CD4-positive, alpha-beta T cell (primary cell): ENCODE data around the gene ABCC9. TPM values are rescaled to one million over a fixed set of nuclear protein-coding genes. Genes with fewer than 3 reads are reported as not detected.

ENCODE experiments used
- ATAC-seq: fragments of 200-7000 bp; cut with Tn5 transposase; one replicate; pipeline ENCODE4 v1.10.0; 2022; ENCODE audit warnings: mild to moderate bottlenecking; ENCODE audit not compliant: poor library complexity
- CTCF ChIA-PET: fragments of 350-600 bp; sonication (Branson Sonifier 250); formaldehyde crosslinking; loops from one replicate; lab custom pipeline; 2021; ENCODE audit warnings: antibody characterized with exemption, inconsistent platforms; lab: Charles Lee
- POLR2A ChIA-PET: fragments of 350-600 bp; sonication (Branson Sonifier 250); formaldehyde crosslinking; loops from one replicate; lab custom pipeline; 2021; ENCODE audit warnings: antibody characterized with exemption, inconsistent platforms; lab: Charles Lee
- DNase-seq, 14 experiments: peaks; one replicate each; pipeline ENCODE4 v3.0.0-alpha.2; 2013 to 2020; ENCODE audit warnings: mixed read lengths in 2 of 14
- H3K27ac ChIP-seq, 2 donors: one replicate each; pipeline versions ENCODE4 v1.5.1 to v1.7.0; 2013; ENCODE audit warnings: low read length in 2 of 2, low read depth in 1 of 2, mild to moderate bottlenecking in 1 of 2
- H3K27me3 ChIP-seq, 2 experiments: 1 replicate in 1 of 2; 2 replicates in 1 of 2; pipeline versions ENCODE4 v1.6.1 to v1.7.0; 2013; ENCODE audit warnings: low read length in 2 of 2, control low read depth in 1 of 2, mild to moderate bottlenecking in 1 of 2, moderate library complexity in 1 of 2; ENCODE audit not compliant: insufficient read depth in 2 of 2, control insufficient read depth in 1 of 2
- H3K36me3 ChIP-seq: one replicate; pipeline ENCODE4 v1.6.1; 2013; ENCODE audit warnings: low read length, control low read depth; ENCODE audit not compliant: insufficient read depth
- H3K4me1 ChIP-seq: one replicate; pipeline ENCODE4 v1.6.1; 2013; ENCODE audit warnings: low read length, control low read depth; ENCODE audit not compliant: insufficient read depth
- H3K4me3 ChIP-seq: one replicate; pipeline ENCODE4 v1.5.1; 2013; ENCODE audit warnings: mild to moderate bottlenecking, low read length, moderate library complexity
- H3K9me3 ChIP-seq, 2 experiments: 1 replicate in 1 of 2; 2 replicates in 1 of 2; pipeline versions ENCODE4 v1.6.1 to v1.7.0; 2013; ENCODE audit warnings: low read length in 2 of 2, mild to moderate bottlenecking in 2 of 2, control low read depth in 1 of 2, moderate library complexity in 1 of 2; ENCODE audit not compliant: control insufficient read depth in 1 of 2, insufficient read depth in 1 of 2
- H3K27ac Mint-ChIP-seq: one replicate; pipeline ENCODE4 v1.8.0; 2020; ENCODE audit warnings: mixed read lengths
- H3K27me3 Mint-ChIP-seq: one replicate; pipeline ENCODE4 v1.8.0; 2021; ENCODE audit warnings: mixed read lengths
- H3K36me3 Mint-ChIP-seq: one replicate; pipeline ENCODE4 v1.8.0; 2021; ENCODE audit warnings: low read depth, mixed read lengths
- H3K4me1 Mint-ChIP-seq: one replicate; pipeline ENCODE4 v1.8.0; 2021; ENCODE audit warnings: low read depth, mixed read lengths
- H3K4me3 Mint-ChIP-seq: one replicate; pipeline ENCODE4 v1.8.0; 2020; ENCODE audit warnings: mild to moderate bottlenecking, mixed read lengths
- H3K9me3 Mint-ChIP-seq: one replicate; pipeline ENCODE4 v1.8.0; 2020; ENCODE audit warnings: mixed read lengths
- CTCF ChIP-seq: fragments of 200-600 bp; IDR thresholded peaks from one replicate; pipeline ENCODE4 v1.8.0; 2022; ENCODE audit warnings: antibody characterized with exemption, mild to moderate bottlenecking
- intact Hi-C, 2 experiments: fragments of 100-400 bp; cut with DNase I in 1 of 2; cut with micrococcal nuclease in 1 of 2; formaldehyde crosslinking; loops; one replicate each; pipeline versions ENCODE4 v1.15.1 to v1.9.0; 2023 to 2025; cut with DNase I, micrococcal nuclease
- total RNA-seq, 174 experiments: library from RNA in 2 of 174; stranded (reverse) in 2 of 174; gene quantifications; one replicate each; pipeline ENCODE4 v1.2.3 and lab custom pipeline; 2021 to 2026

Gene ABCC9
- total RNA-seq, 2 experiments from 2014 or later, result not detected

GRCh38 chr12:21983095-21983494, 41.9 kb upstream of the ABCC9 start:
- no peak overlapping the region for H3K4me3 ChIP-seq
- Mint-ChIP-seq H3K27ac (no peak overlapping the region), H3K4me3 (no peak overlapping the region), H3K4me1 (no peaks in the 10 kb centered on the region), H3K36me3 (no peaks in the 10 kb centered on the region), H3K9me3 (no peaks in the 10 kb centered on the region), H3K27me3 (peaks cover 21% of the 10 kb centered on the region)
- DNase-seq (no peak), ATAC-seq (no peak)
- peaks cover 0 to 2% of the 10 kb centered on the region in 2 experiments for H3K27me3 ChIP-seq
- no peaks in the 10 kb centered on the region for H3K36me3 ChIP-seq
- intact Hi-C loops, result no loop called here
- no peak for TF ChIP-seq CTCF
- no peak overlapping the region for H3K27ac ChIP-seq
- H3K9me3 ChIP-seq, result no peaks in the 10 kb centered on the region
- ChIA-PET POLR2A (no interaction called here), CTCF (no interaction called here)
- no peaks in the 10 kb centered on the region for H3K4me1 ChIP-seq

DNA sequence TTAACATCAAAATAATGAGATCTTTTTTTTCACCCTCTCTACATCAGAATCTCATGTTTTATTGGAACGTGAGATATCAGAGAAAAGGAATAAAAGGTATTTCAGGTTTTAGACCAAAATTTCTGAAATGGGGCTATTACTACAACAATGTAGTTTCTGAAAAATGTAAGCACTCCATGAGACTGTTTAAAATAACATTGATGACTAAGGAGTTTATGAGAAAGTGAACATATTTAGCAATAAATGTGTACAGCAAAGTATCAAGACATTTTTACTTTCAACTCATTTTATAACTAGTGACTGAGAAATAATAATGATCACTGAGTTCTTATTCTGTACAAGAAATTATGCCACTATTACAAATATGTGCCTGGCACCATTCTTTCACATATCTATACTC, 39.3 kb upstream of the ABCC9 start:
- peaks cover 6% of the 10 kb centered on the region for H3K27me3 Mint-ChIP-seq
- H3K36me3 ChIP-seq, result no peaks in the 10 kb centered on the region
- H3K27ac Mint-ChIP-seq, result no peak overlapping the region
- no peak overlapping the region for H3K27ac ChIP-seq
- no peaks in the 10 kb centered on the region for H3K36me3 Mint-ChIP-seq
- ChIA-PET CTCF (interaction anchor here (1.3 kb wide), 1 partner anchor 9 kb away, joined by 3 read pairs; no protein-coding TSS in a partner anchor), POLR2A (no interaction called here)
- H3K27me3 ChIP-seq, result no peaks in the 10 kb centered on the region
- H3K4me3 Mint-ChIP-seq, result no peak overlapping the region
- no peaks in the 10 kb centered on the region for H3K4me1 Mint-ChIP-seq
- H3K9me3 ChIP-seq, result no peaks in the 10 kb centered on the region
- intact Hi-C loops, result no loop called here
- no peak for TF ChIP-seq CTCF
- no peak for ATAC-seq
- no peaks in the 10 kb centered on the region for H3K4me1 ChIP-seq
- H3K9me3 Mint-ChIP-seq, result no peaks in the 10 kb centered on the region
- no peak for DNase-seq
- H3K4me3 ChIP-seq, result no peak overlapping the region

GRCh38 chr12:21975293-21975692, 34.1 kb upstream of the ABCC9 start:
- TF ChIP-seq CTCF, result no peak
- Mint-ChIP-seq H3K27me3 (peaks cover 19% of the 10 kb centered on the region), H3K4me1 (no peaks in the 10 kb centered on the region), H3K4me3 (no peak overlapping the region), H3K27ac (no peak overlapping the region), H3K9me3 (no peaks in the 10 kb centered on the region), H3K36me3 (no peaks in the 10 kb centered on the region)
- H3K4me1 ChIP-seq, result no peaks in the 10 kb centered on the region
- no peak for DNase-seq
- H3K27me3 ChIP-seq, result no peaks in the 10 kb centered on the region
- no peaks in the 10 kb centered on the region for H3K36me3 ChIP-seq
- no peak for ATAC-seq
- ChIA-PET CTCF (no interaction called here), POLR2A (no interaction called here)
- no peak overlapping the region for H3K4me3 ChIP-seq
- no peak overlapping the region for H3K27ac ChIP-seq
- intact Hi-C loops, result no loop called here
- no peaks in the 10 kb centered on the region for H3K9me3 ChIP-seq
